ENCODE measurements around the gene HSCB. TPM values are rescaled to one million over a fixed set of nuclear protein-coding genes. Genes with fewer than 3 reads are reported as not detected.

The HSCB gene
- total and polyA plus RNA-seq, 9 of the 15 experiments (the other 6 are each of a cell fraction or from before 2014, with no cell fraction given): 2.6 to 13.1 (median 8.6) TPM

- TF ChIP-seq ATF4 (CRISPR knock-in tag; IDR thresholded peaks at IDR 0.05): peak; percentile 93
- no peak for TF ChIP-seq ESRRB (CRISPR knock-in tag; IDR thresholded peaks at IDR 0.05; ENCODE audit: borderline replicate concordance)
- peak; percentile 22 for TF ChIP-seq KDM5B (IDR thresholded peaks at IDR 0.05; ENCODE audit: insufficient replicate concordance, low read depth, low read length)
- TF ChIP-seq ZNF766 (CRISPR knock-in tag; conservative IDR thresholded peaks at IDR 0.05): no peak
- TF ChIP-seq, protein P1, sequence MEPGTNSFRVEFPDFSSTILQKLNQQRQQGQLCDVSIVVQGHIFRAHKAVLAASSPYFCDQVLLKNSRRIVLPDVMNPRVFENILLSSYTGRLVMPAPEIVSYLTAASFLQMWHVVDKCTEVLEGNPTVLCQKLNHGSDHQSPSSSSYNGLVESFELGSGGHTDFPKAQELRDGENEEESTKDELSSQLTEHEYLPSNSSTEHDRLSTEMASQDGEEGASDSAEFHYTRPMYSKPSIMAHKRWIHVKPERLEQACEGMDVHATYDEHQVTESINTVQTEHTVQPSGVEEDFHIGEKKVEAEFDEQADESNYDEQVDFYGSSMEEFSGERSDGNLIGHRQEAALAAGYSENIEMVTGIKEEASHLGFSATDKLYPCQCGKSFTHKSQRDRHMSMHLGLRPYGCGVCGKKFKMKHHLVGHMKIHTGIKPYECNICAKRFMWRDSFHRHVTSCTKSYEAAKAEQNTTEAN (CRISPR knock-in tag; IDR thresholded peaks at IDR 0.05): no peak
- TF ChIP-seq DACH1 (IDR thresholded peaks at IDR 0.05; ENCODE audit: partially characterized antibody): peak; percentile 31
- TF ChIP-seq ZNF668 (CRISPR knock-in tag; IDR thresholded peaks at IDR 0.05): no peak
- no peak for TF ChIP-seq FOXK2 (conservative IDR thresholded peaks at IDR 0.05 in 1 of 2, IDR thresholded peaks at IDR 0.05 in 1 of 2; ENCODE audit: low read depth in 2 of 2)
- no peak for TF ChIP-seq LCOR (CRISPR knock-in tag; IDR thresholded peaks at IDR 0.05)
- TF ChIP-seq ZNF347 (CRISPR knock-in tag; IDR thresholded peaks at IDR 0.05; ENCODE audit: low read depth): no peak
- no peak for TF ChIP-seq TAF1 (IDR thresholded peaks at IDR 0.05; ENCODE audit: control insufficient read depth, extremely low read depth, insufficient read depth, low read length, severe bottlenecking)
- TF ChIP-seq ZBTB8A (IDR thresholded peaks at IDR 0.05; ENCODE audit: partially characterized antibody): no peak
- TF ChIP-seq, protein P2, sequence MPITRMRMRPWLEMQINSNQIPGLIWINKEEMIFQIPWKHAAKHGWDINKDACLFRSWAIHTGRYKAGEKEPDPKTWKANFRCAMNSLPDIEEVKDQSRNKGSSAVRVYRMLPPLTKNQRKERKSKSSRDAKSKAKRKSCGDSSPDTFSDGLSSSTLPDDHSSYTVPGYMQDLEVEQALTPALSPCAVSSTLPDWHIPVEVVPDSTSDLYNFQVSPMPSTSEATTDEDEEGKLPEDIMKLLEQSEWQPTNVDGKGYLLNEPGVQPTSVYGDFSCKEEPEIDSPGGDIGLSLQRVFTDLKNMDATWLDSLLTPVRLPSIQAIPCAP (CRISPR knock-in tag; IDR thresholded peaks at IDR 0.05; ENCODE audit: borderline replicate concordance): no peak
- no peak for TF ChIP-seq SMARCE1 (IDR thresholded peaks at IDR 0.05)
- TF ChIP-seq, protein P3, sequence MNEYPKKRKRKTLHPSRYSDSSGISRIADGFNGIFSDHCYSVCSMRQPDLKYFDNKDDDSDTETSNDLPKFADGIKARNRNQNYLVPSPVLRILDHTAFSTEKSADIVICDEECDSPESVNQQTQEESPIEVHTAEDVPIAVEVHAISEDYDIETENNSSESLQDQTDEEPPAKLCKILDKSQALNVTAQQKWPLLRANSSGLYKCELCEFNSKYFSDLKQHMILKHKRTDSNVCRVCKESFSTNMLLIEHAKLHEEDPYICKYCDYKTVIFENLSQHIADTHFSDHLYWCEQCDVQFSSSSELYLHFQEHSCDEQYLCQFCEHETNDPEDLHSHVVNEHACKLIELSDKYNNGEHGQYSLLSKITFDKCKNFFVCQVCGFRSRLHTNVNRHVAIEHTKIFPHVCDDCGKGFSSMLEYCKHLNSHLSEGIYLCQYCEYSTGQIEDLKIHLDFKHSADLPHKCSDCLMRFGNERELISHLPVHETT (CRISPR knock-in tag; conservative IDR thresholded peaks at IDR 0.05 in 1 of 2, IDR thresholded peaks at IDR 0.05 in 1 of 2): no peak
- no peak for TF ChIP-seq ZNF197 (CRISPR knock-in tag; IDR thresholded peaks at IDR 0.05; ENCODE audit: low read depth)
- TF ChIP-seq CBFA2T3 (IDR thresholded peaks at IDR 0.05): no peak
- TF ChIP-seq SREBF1 (IDR thresholded peaks at IDR 0.05; ENCODE audit: borderline replicate concordance, low read depth, low read length): no peak
- no peak for TF ChIP-seq RBBP5 (IDR thresholded peaks at IDR 0.05; ENCODE audit: borderline replicate concordance, insufficient read depth, low read length, poor library complexity, severe bottlenecking)
- no peak for TF ChIP-seq PHB (CRISPR knock-in tag; IDR thresholded peaks at IDR 0.05)
- TF ChIP-seq POLR2B (IDR thresholded peaks at IDR 0.05; ENCODE audit: low read depth, partially characterized antibody): peak; percentile 69
- TF ChIP-seq BRF1 (IDR thresholded peaks at IDR 0.05; ENCODE audit: borderline replicate concordance, extremely low read depth, insufficient read length): no peak
Measured at GRCh38 chr22:28798810-28799605, 57.2 kb downstream of the HSCB start (continued).

All from K562 (cell line).